Liver (tissue), 9 donors: Measurements from ENCODE around the gene GFY. TPM values are rescaled to one million over a fixed set of nuclear protein-coding genes. Genes with fewer than 3 reads are reported as not detected.
"Not testable (repeated sequence)": the region's sequence is repeated elsewhere in the genome, so short reads cannot be mapped to it uniquely, and the experiment has no call there.

Experiments used
- DNase-seq: peaks from one replicate; pipeline ENCODE4 v3.0.0-alpha.2; 2017; ENCODE audit warnings: low spot score
- H3K27ac ChIP-seq, 2 donors: one replicate each; pipeline ENCODE4 v1.7.0; 2013; ENCODE audit warnings: inconsistent platforms in 2 of 2, low read length in 2 of 2, control low read depth in 1 of 2, low read depth in 1 of 2, mild to moderate bottlenecking in 1 of 2
- H3K27me3 ChIP-seq, 4 donors: one replicate each; pipeline versions ENCODE4 v1.6.1 to v1.7.0; 2013; ENCODE audit warnings: low read length in 3 of 4, inconsistent platforms in 1 of 4, mild to moderate bottlenecking in 1 of 4, moderate library complexity in 1 of 4; ENCODE audit not compliant: control insufficient read depth in 4 of 4, insufficient read depth in 4 of 4
- H3K36me3 ChIP-seq, 4 donors: one replicate each; pipeline versions ENCODE4 v1.6.1 to v1.7.0; 2013; ENCODE audit warnings: low read length in 3 of 4, mild to moderate bottlenecking in 3 of 4, low read depth in 1 of 4, moderate library complexity in 1 of 4; ENCODE audit not compliant: control insufficient read depth in 4 of 4, insufficient read depth in 3 of 4
- H3K4me1 ChIP-seq, 4 donors: one replicate each; pipeline versions ENCODE4 v1.6.1 to v1.7.0; 2013; ENCODE audit warnings: low read length in 3 of 4, mild to moderate bottlenecking in 3 of 4, moderate library complexity in 1 of 4; ENCODE audit not compliant: control insufficient read depth in 4 of 4, insufficient read depth in 4 of 4
- H3K4me3 ChIP-seq, 3 donors: one replicate each; pipeline versions ENCODE4 v1.6.1 to v1.7.0; 2013; ENCODE audit warnings: low read length in 3 of 3, control low read depth in 1 of 3, low read depth in 1 of 3, mild to moderate bottlenecking in 1 of 3
- H3K9ac ChIP-seq, 2 donors: one replicate each; pipeline ENCODE4 v1.7.0; 2013; ENCODE audit warnings: low read length in 2 of 2, mild to moderate bottlenecking in 2 of 2, moderate library complexity in 2 of 2, control low read depth in 1 of 2, low read depth in 1 of 2
- H3K9me3 ChIP-seq, 4 donors: one replicate each; pipeline versions ENCODE4 v1.6.1 to v1.7.0; 2013; ENCODE audit warnings: low read length in 3 of 4; ENCODE audit not compliant: control insufficient read depth in 4 of 4
- EGR1 ChIP-seq, 2 donors: IDR thresholded peaks; 2 replicates each; pipeline ENCODE4 v1.6.1; 2016 to 2018; ENCODE audit warnings: antibody characterized with exemption in 2 of 2, low read depth in 2 of 2
- FOXA2 ChIP-seq: IDR thresholded peaks from 2 replicates; pipeline ENCODE4 v1.6.1; 2016; ENCODE audit warnings: antibody characterized with exemption
- GABPA ChIP-seq, 2 donors: IDR thresholded peaks in 1 of 2; conservative IDR thresholded peaks in 1 of 2; 2 replicates each; pipeline ENCODE4 v1.6.1; 2016; ENCODE audit warnings: antibody characterized with exemption in 2 of 2, mild to moderate bottlenecking in 1 of 2, moderate library complexity in 1 of 2
- HNF4A ChIP-seq, 2 donors: conservative IDR thresholded peaks; 2 replicates each; pipeline ENCODE4 v1.6.1; 2016; ENCODE audit warnings: antibody characterized with exemption in 2 of 2, mild to moderate bottlenecking in 2 of 2
- HNF4G ChIP-seq: IDR thresholded peaks from 2 replicates; pipeline ENCODE4 v1.6.1; 2016; ENCODE audit warnings: antibody characterized with exemption
- JUND ChIP-seq, 2 donors: IDR thresholded peaks; 2 replicates each; pipeline ENCODE4 v1.6.1; 2016; ENCODE audit warnings: antibody characterized with exemption in 2 of 2
- NR2F2 ChIP-seq: IDR thresholded peaks from 2 replicates; pipeline ENCODE4 v1.6.1; 2016; ENCODE audit warnings: antibody characterized with exemption
- RAD21 ChIP-seq, 2 donors: IDR thresholded peaks; 2 replicates each; pipeline ENCODE4 v1.6.1; 2016; ENCODE audit warnings: antibody characterized with exemption in 2 of 2, mild to moderate bottlenecking in 2 of 2
- RXRA ChIP-seq, 2 donors: IDR thresholded peaks; 2 replicates each; pipeline ENCODE4 v1.6.1; 2017 to 2018; ENCODE audit warnings: antibody characterized with exemption in 2 of 2, mild to moderate bottlenecking in 1 of 2
- SP1 ChIP-seq: IDR thresholded peaks from 2 replicates; pipeline ENCODE4 v1.6.1; 2018; ENCODE audit warnings: antibody characterized with exemption, mild to moderate bottlenecking
- TAF1 ChIP-seq: conservative IDR thresholded peaks from 2 replicates; pipeline ENCODE4 v1.6.1; 2016; ENCODE audit warnings: antibody characterized with exemption, mild to moderate bottlenecking
- YY1 ChIP-seq: IDR thresholded peaks from 2 replicates; pipeline ENCODE4 v1.6.1; 2016; ENCODE audit warnings: antibody characterized with exemption, mild to moderate bottlenecking
- WGBS: extraction: QIAGEN DNeasy Blood & Tissue Kit; methylation state at CpG from one replicate; pipeline ENCODE4 v1.1.7; 2013; 5-methylcytosine and 5-hydroxymethylcytosine counted together
- polyA plus RNA-seq, 2 donors: library from polyadenylated mRNA; stranded (reverse) in 1 of 2; unstranded in 1 of 2; fragments of 200-250 nt in 1 of 2; fragments of >200 nt in 1 of 2; fragmentation: Nextera tagmentation in 1 of 2; extraction: Ambion mirVana in 1 of 2; gene quantifications; one replicate each; pipeline versions ENCODE4 v1.2.1 to v1.2.3, GENCODE V29; 2013 to 2015
- total RNA-seq, 2 donors: library from RNA; depleted of rRNA; stranded (reverse); fragments of >200 nt; gene quantifications; one replicate each; pipeline ENCODE4 v1.2.3, GENCODE V29; 2014
- TF ChIP-seq, protein P1 (sequence below): fragments of 150-350 bp; IDR thresholded peaks from 2 replicates; pipeline ENCODE4 v1.5.1; 2017; ENCODE audit warnings: improper control_type of control experiment, low read depth, low read length; ENCODE audit not compliant: missing input control
- TF ChIP-seq, protein P2 (sequence below): IDR thresholded peaks from 2 replicates; pipeline ENCODE4 v1.6.1; 2016; ENCODE audit warnings: antibody characterized with exemption
- TF ChIP-seq, protein P3 (sequence below): IDR thresholded peaks from 2 replicates; pipeline ENCODE4 v1.6.1; 2016; ENCODE audit warnings: antibody characterized with exemption
- TF ChIP-seq, protein P4 (sequence below): IDR thresholded peaks from 2 replicates; pipeline ENCODE4 v1.6.1; 2016; ENCODE audit warnings: antibody characterized with exemption
- donor health status: healthy.
- donor health status: healthy.
- donor health status: healthy.
- donor health status: healthy.
- donor health status: healthy.

Gene GFY
- total and polyA plus RNA-seq, 4 donors = not detected

DNA sequence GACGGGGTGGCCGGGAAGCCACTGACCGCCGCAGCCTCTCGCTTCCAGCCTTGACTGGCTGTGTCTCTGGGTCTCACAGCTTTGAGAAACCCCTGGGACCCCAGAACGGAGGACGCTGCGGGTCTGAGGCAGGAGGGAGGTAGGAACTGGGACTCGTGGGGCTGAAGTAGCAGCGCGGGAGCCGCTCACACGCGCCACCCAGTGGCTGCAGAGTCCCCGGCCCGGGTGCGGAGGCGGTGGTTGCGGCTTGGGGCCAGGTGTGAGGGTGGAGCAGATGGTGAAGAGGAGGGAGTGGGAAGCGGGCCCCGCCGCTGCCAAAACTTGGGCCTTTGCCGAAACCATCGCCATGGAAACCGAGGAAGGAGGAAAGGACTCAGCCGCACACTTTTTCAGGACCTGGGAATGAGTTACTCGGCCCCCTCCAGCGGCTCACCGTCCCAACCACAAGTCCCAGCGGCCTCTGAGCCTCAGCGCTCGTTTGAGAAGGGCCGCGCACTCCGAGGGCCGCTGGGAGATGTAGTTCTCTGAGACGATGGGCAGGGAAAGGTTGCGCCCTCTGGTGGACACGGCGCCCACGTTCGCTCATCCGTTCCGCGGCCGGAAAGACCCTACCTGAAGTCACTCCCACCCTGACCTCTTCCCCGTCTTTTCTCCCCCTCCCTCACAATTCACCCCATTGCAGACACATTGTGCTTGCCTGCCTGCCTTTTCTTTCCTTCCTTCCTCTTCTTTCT lies 18.3 kb downstream of the GFY start:
- Histone ChIP-seq H3K4me1 (peaks cover 0 to 8% (median 3%) of the 10 kb centered on the region in 4 donors), H3K36me3 (peaks cover 0 to 7% (median 5%) of the 10 kb centered on the region in 4 donors), H3K27me3 (peaks cover 0 to 2% (median 0%) of the 10 kb centered on the region in 4 donors), H3K9ac (no peak overlapping the region), H3K27ac (peak overlapping the region; percentile 28 to 56), H3K4me3 (peak overlapping the region; percentile 60 to 73 (median 65)), H3K9me3 (no peaks in the 10 kb centered on the region)
- WGBS = under 1% methylated on average over 47 of the region's 47 CpGs
- peak; percentile 92 for DNase-seq
- TF ChIP-seq, protein P1, sequence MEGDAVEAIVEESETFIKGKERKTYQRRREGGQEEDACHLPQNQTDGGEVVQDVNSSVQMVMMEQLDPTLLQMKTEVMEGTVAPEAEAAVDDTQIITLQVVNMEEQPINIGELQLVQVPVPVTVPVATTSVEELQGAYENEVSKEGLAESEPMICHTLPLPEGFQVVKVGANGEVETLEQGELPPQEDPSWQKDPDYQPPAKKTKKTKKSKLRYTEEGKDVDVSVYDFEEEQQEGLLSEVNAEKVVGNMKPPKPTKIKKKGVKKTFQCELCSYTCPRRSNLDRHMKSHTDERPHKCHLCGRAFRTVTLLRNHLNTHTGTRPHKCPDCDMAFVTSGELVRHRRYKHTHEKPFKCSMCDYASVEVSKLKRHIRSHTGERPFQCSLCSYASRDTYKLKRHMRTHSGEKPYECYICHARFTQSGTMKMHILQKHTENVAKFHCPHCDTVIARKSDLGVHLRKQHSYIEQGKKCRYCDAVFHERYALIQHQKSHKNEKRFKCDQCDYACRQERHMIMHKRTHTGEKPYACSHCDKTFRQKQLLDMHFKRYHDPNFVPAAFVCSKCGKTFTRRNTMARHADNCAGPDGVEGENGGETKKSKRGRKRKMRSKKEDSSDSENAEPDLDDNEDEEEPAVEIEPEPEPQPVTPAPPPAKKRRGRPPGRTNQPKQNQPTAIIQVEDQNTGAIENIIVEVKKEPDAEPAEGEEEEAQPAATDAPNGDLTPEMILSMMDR = peak; percentile 85
- TF ChIP-seq NR2F2 (no peak), SP1 (peak; percentile 6), EGR1 (IDR thresholded peaks at IDR 0.05; ENCODE audit: low read depth in 2 of 2) (peak; percentile 87 to 89), RAD21 (IDR thresholded peaks at IDR 0.05) (peak; percentile 72 to 74)

DNA sequence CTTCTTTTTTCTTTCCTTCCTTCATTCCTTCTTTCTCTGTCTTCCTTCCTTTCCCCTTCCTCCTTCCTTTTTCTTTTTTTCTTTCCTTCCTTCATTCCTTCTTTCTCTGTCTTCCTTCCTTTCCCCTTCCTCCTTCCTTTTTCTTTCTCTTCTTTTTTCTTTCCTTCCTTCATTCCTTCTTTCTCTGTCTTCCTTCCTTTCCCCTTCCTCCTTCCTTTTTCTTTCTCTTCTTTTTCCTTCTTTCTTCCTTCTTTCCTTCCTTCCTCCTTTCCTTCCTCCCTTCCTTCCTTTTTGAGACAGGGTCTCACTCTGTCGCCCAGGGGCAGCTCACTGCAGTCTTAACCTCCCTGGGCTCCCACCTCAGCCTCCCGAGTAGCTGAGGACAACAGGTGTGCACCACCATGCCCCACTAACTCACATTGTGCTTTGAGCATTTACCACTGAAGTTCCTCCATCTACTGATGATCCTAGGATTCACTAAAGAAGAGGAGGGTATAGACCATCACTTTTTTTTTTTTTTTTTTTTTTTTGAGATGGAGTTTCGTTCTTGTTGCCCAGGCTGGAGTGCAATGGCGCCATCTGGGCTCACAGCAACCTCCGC lies 19.0 kb downstream of the GFY start:
- H3K4me3 ChIP-seq, H3K4me1 ChIP-seq, H3K9me3 ChIP-seq, H3K27me3 ChIP-seq, H3K36me3 ChIP-seq, H3K9ac ChIP-seq, DNase-seq, H3K27ac ChIP-seq: not testable (repeated sequence)
- 71% methylated on average over 5 of the region's 5 CpGs for WGBS

DNA sequence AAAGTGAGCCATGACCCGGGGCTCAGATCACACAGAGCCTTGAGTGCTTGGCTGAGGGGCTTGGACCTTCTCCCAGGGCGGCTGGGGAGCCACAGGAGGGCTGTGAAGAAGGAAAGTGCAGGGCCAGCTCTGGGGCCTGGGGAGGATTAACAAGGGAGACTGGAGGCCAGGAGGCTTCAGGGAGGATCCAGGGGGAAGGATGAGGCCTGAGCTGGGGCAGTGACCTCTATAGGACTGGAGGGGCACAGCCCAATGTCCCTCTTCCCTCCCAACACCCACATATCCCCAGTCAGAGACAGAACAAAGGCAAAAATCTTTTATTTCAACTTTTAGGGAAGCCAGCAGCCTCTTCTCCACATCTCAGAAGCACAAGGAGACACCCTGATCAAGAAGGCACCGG lies 20.8 kb downstream of the GFY start:
- no peak overlapping the region for H3K27ac ChIP-seq
- no peak for DNase-seq
- no peaks in the 10 kb centered on the region for H3K27me3 ChIP-seq
- no peak overlapping the region for H3K9ac ChIP-seq
- TF ChIP-seq YY1 (no peak), RAD21 (IDR thresholded peaks at IDR 0.05) (no peak), FOXA2 (no peak), RXRA (IDR thresholded peaks at IDR 0.05) (no peak), GABPA (IDR thresholded peaks at IDR 0.05 in 1 of 2, conservative IDR thresholded peaks at IDR 0.05 in 1 of 2) (no peak), HNF4G (no peak), EGR1 (IDR thresholded peaks at IDR 0.05; ENCODE audit: low read depth in 2 of 2) (no peak), NR2F2 (no peak), TAF1 (no peak), JUND (IDR thresholded peaks at IDR 0.05) (no peak), HNF4A (conservative IDR thresholded peaks at IDR 0.05) (no peak)
- TF ChIP-seq, protein P2, sequence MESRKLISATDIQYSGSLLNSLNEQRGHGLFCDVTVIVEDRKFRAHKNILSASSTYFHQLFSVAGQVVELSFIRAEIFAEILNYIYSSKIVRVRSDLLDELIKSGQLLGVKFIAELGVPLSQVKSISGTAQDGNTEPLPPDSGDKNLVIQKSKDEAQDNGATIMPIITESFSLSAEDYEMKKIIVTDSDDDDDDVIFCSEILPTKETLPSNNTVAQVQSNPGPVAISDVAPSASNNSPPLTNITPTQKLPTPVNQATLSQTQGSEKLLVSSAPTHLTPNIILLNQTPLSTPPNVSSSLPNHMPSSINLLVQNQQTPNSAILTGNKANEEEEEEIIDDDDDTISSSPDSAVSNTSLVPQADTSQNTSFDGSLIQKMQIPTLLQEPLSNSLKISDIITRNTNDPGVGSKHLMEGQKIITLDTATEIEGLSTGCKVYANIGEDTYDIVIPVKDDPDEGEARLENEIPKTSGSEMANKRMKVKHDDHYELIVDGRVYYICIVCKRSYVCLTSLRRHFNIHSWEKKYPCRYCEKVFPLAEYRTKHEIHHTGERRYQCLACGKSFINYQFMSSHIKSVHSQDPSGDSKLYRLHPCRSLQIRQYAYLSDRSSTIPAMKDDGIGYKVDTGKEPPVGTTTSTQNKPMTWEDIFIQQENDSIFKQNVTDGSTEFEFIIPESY = no peak
- TF ChIP-seq, protein P3, sequence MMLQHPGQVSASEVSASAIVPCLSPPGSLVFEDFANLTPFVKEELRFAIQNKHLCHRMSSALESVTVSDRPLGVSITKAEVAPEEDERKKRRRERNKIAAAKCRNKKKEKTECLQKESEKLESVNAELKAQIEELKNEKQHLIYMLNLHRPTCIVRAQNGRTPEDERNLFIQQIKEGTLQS = no peak
- TF ChIP-seq, protein P1 = no peak
- TF ChIP-seq, protein P4, sequence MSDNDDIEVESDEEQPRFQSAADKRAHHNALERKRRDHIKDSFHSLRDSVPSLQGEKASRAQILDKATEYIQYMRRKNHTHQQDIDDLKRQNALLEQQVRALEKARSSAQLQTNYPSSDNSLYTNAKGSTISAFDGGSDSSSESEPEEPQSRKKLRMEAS = no peak
- peaks cover 0 to 11% (median 7%) of the 10 kb centered on the region in 4 donors for H3K36me3 ChIP-seq
- H3K4me1 ChIP-seq = peaks cover 4 to 14% (median 8%) of the 10 kb centered on the region in 4 donors
- no peak overlapping the region for H3K4me3 ChIP-seq
- WGBS = 92% methylated on average over 3 of the region's 3 CpGs
- H3K9me3 ChIP-seq = no peaks in the 10 kb centered on the region
